ENCODE results near the gene CDK18.

The CDK18 gene

GRCh38 chr1:205533748-205534443 is 29.4 kb downstream of the CDK18 start:
- no peak for TF ChIP-seq REST (IDR thresholded peaks at IDR 0.05; ENCODE audit: low read depth)
- no peak for TF ChIP-seq TCF12 (IDR thresholded peaks at IDR 0.05; ENCODE audit: low read depth)
- TF ChIP-seq ZBTB7A (IDR thresholded peaks at IDR 0.05; ENCODE audit: low read depth): no peak
- no peak for TF ChIP-seq EGR1 (IDR thresholded peaks at IDR 0.05)
- no peak for TF ChIP-seq FOXM1 (IDR thresholded peaks at IDR 0.05; ENCODE audit: borderline replicate concordance, low read depth)
- TF ChIP-seq NFIC (IDR thresholded peaks at IDR 0.05): no peak
- no peak for TF ChIP-seq USF1 (IDR thresholded peaks at IDR 0.05)
- TF ChIP-seq EP300 (IDR thresholded peaks at IDR 0.05; ENCODE audit: borderline replicate concordance): no peak
- no peak for TF ChIP-seq TAF1 (IDR thresholded peaks at IDR 0.05; ENCODE audit: low read depth)
- TF ChIP-seq YY1 (IDR thresholded peaks at IDR 0.05; ENCODE audit: low read depth): no peak
- TF ChIP-seq, protein P1, sequence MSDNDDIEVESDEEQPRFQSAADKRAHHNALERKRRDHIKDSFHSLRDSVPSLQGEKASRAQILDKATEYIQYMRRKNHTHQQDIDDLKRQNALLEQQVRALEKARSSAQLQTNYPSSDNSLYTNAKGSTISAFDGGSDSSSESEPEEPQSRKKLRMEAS (IDR thresholded peaks at IDR 0.05): no peak
- TF ChIP-seq CREB1 (IDR thresholded peaks at IDR 0.05; ENCODE audit: low read depth): no peak
- no peak for TF ChIP-seq RAD21 (IDR thresholded peaks at IDR 0.05; ENCODE audit: low read depth)
- TF ChIP-seq TEAD4 (IDR thresholded peaks at IDR 0.05): no peak
- TF ChIP-seq CEBPB (IDR thresholded peaks at IDR 0.05): no peak

DNA sequence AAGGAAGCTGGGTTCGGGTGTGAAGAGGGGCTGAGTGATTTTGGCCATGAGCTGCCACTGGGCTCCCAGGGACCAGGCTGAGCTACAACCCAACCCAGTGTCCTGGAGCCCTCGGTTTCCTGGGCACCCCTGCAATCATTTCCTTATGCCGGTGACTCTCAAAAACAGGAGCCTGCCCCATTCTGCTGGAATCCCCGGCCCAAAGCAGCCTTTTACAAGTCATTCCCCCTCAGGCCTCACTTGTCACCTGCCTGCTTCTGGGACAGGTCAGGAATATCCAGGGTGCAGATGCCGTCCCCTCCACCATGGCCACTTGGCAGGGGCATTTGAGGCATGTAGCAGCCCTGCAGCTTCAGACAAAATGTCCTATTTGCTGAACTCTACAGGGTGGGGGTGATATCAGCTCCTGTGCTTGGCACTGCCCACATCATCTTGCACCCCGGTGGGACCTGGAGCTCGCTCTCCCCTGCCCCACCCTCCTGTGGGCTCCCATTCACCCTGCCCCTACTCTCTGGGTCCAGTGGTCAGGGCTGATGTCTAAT is 30.0 kb downstream of the CDK18 start:
- TF ChIP-seq RAD21 (IDR thresholded peaks at IDR 0.05; ENCODE audit: low read depth): no peak
- no peak for TF ChIP-seq ZBTB7A (IDR thresholded peaks at IDR 0.05; ENCODE audit: low read depth)

DNA sequence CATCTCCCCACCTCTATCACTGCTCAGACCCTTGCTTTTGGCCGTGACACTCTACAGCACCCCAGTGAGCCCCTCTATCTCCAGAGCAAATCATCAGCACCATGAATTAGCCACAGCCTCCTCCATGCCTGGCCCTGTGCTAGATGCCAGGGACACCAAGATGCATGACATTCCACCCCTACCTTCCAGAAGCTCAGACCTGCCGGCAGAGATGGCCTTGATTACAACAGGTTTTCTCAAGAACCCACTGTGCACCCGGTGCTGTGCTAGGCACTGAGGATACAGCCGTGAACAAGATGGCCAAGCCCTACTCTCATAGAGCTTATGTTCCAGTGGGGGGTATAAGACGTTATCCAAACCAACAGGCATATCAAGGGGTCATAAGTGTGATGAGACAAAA is 30.6 kb downstream of the CDK18 start:
- TF ChIP-seq CEBPB (IDR thresholded peaks at IDR 0.05): no peak
- TF ChIP-seq REST (IDR thresholded peaks at IDR 0.05; ENCODE audit: low read depth): no peak
- TF ChIP-seq EGR1 (IDR thresholded peaks at IDR 0.05): no peak
- TF ChIP-seq ZBTB7A (IDR thresholded peaks at IDR 0.05; ENCODE audit: low read depth): no peak
- TF ChIP-seq TCF12 (IDR thresholded peaks at IDR 0.05; ENCODE audit: low read depth): no peak
- TF ChIP-seq, protein P1 (IDR thresholded peaks at IDR 0.05): no peak
- TF ChIP-seq FOXM1 (IDR thresholded peaks at IDR 0.05; ENCODE audit: borderline replicate concordance, low read depth): no peak
- TF ChIP-seq NFIC (IDR thresholded peaks at IDR 0.05): no peak
- no peak for TF ChIP-seq YY1 (IDR thresholded peaks at IDR 0.05; ENCODE audit: low read depth)

GRCh38 chr1:205535866-205536758 is 31.6 kb downstream of the CDK18 start:
- TF ChIP-seq EP300 (IDR thresholded peaks at IDR 0.05; ENCODE audit: borderline replicate concordance) (no peak), EGR1 (IDR thresholded peaks at IDR 0.05) (no peak), RAD21 (IDR thresholded peaks at IDR 0.05; ENCODE audit: low read depth) (no peak), FOXM1 (IDR thresholded peaks at IDR 0.05; ENCODE audit: borderline replicate concordance, low read depth) (no peak), REST (IDR thresholded peaks at IDR 0.05; ENCODE audit: low read depth) (no peak)
